HG03565 (cell line): ENCODE results near the gene ZNF732.
"Not testable (repeated sequence)": the region's sequence is repeated elsewhere in the genome, so short reads cannot be mapped to it uniquely, and the experiment has no call there.

Experiments
- ATAC-seq: cut with Tn5 transposase; IDR thresholded peaks from one replicate; pipeline ENCODE4 v1.9.1; 2021; ENCODE audit warnings: mild to moderate bottlenecking, moderate library complexity; ENCODE audit not compliant: unreplicated experiment

Gene ZNF732

GRCh38 chr4:304969-305680, at the start of gene ZNF732:
Gene ZNF732, minus strand, starts transcription at chr4:305474. Its CDS starts 164 bp downstream, at chr4:305310.
- no peak for ATAC-seq

- ATAC-seq: no peak
Measured at GRCh38 chr4:340011-340410, 34.7 kb upstream of the ZNF732 start.

- no peak for ATAC-seq
Measured at GRCh38 chr4:338759-339097, 33.5 kb upstream of the ZNF732 start.

- peak; percentile 7 for ATAC-seq
Measured at GRCh38 chr4:337932-338758, 32.9 kb upstream of the ZNF732 start.

- peak; percentile 94 for ATAC-seq
Measured at GRCh38 chr4:337143-337931, 32.1 kb upstream of the ZNF732 start, which contains the start of gene ZNF141. Gene ZNF141, plus strand, starts transcription at chr4:337814. Its CDS starts 170 bp downstream, at chr4:337984.

- no peak for ATAC-seq
Measured at GRCh38 chr4:336893-337142, 31.5 kb upstream of the ZNF732 start.

GRCh38 chr4:336099-336892, 31.0 kb upstream of the ZNF732 start:
- ATAC-seq: no peak

GRCh38 chr4:335515-335914, 30.2 kb upstream of the ZNF732 start:
- ATAC-seq: no peak

GRCh38 chr4:328729-329128, 23.5 kb upstream of the ZNF732 start:
- no peak for ATAC-seq

GRCh38 chr4:314296-314903, 9.1 kb upstream of the ZNF732 start:
- ATAC-seq: no peak

- no peak for ATAC-seq
Measured at GRCh38 chr4:309807-310206, 4.5 kb upstream of the ZNF732 start.

GRCh38 chr4:306551-306961, 1.3 kb upstream of the ZNF732 start:
- peak; percentile 60 for ATAC-seq

GRCh38 chr4:304516-304915, 758 bp downstream of the ZNF732 start:
- ATAC-seq: not testable (repeated sequence)

GRCh38 chr4:302381-302780, 2.9 kb downstream of the ZNF732 start:
- ATAC-seq: no peak

GRCh38 chr4:294732-295131, 10.5 kb downstream of the ZNF732 start:
- ATAC-seq: no peak

GRCh38 chr4:288891-289290, 16.4 kb downstream of the ZNF732 start:
- ATAC-seq: no peak

GRCh38 chr4:273309-274017, 31.8 kb downstream of the ZNF732 start:
- no peak for ATAC-seq

GRCh38 chr4:271492-272103, 33.7 kb downstream of the ZNF732 start:
- no peak for ATAC-seq

GRCh38 chr4:259240-259639, 46.0 kb downstream of the ZNF732 start:
- not testable (repeated sequence) for ATAC-seq
